GM12878 (cell line): Measurements from ENCODE around the gene DSC3. TPM values are rescaled to one million over a fixed set of nuclear protein-coding genes. Genes with fewer than 3 reads are reported as not detected.

Experiments used
- ATAC-seq: fragments of 200-7000 bp; cut with Tn5 transposase; 3 replicates; pipeline ENCODE4 v1.9.1; 2020; ENCODE audit warnings: mild to moderate bottlenecking, moderate library complexity
- BruUV-seq: library from RNA; stranded (reverse); fragments of 400-500 nt; replicated peaks from 2 replicates; lab custom pipeline; 2021; lab: Mats Ljungman, UMichigan
- CTCF ChIA-PET: fragments of 300-600 bp; sonication (Branson Sonifier 250); formaldehyde crosslinking; extraction: SDS; loops from one replicate; lab custom pipeline; 2021; ENCODE audit warnings: inconsistent platforms; lab: Yijun Ruan, JAX
- POLR2A ChIA-PET: fragments of 350-600 bp; formaldehyde crosslinking; extraction: SDS; loops from one replicate; lab custom pipeline; 2021; ENCODE audit warnings: inconsistent platforms; lab: Charles Lee
- RAD21 ChIA-PET: fragments of 300-600 bp; sonication (Branson Sonifier 250); formaldehyde crosslinking; loops from one replicate; lab custom pipeline; 2023; ENCODE audit warnings: antibody characterized with exemption; ENCODE audit not compliant: unreplicated experiment; lab: Charles Lee
- SMC1A ChIA-PET: fragments of 300-600 bp; sonication (Branson Sonifier 250); formaldehyde crosslinking; loops from one replicate; lab custom pipeline; 2023; ENCODE audit not compliant: unreplicated experiment, uncharacterized antibody; lab: Charles Lee
- DNase-seq: peaks from one replicate; pipeline ENCODE4 v3.0.0-alpha.2; 2011; ENCODE audit warnings: low read depth, low spot score
- FAIRE-seq: peaks from 3 replicates; lab custom pipeline; 2011; peaks lifted over from hg19 to GRCh38; lab: Jason Lieb, UNC
- H2AFZ ChIP-seq: 2 replicates; pipeline ENCODE4 v1.6.0; 2011; ENCODE audit warnings: low read depth, low read length, control low read depth; ENCODE audit not compliant: control insufficient read depth
- H3K27ac ChIP-seq: 2 replicates; pipeline ENCODE4 v1.5.1; 2011; ENCODE audit warnings: control low read depth; ENCODE audit not compliant: control insufficient read depth, insufficient read depth
- H3K27me3 ChIP-seq, 2 experiments: replicated peaks in 1 of 2; 2 replicates each; pipeline versions ENCODE4 v1.6.0 to v1.6.1; 2011; ENCODE audit warnings: low read length in 1 of 2; ENCODE audit not compliant: control insufficient read depth in 2 of 2, insufficient read depth in 2 of 2
- H3K36me3 ChIP-seq, 2 experiments: 2 replicates each; pipeline ENCODE4 v1.5.1; 2011; ENCODE audit warnings: low read length in 1 of 2; ENCODE audit not compliant: control insufficient read depth in 2 of 2, insufficient read depth in 2 of 2
- H3K4me1 ChIP-seq: 2 replicates; pipeline ENCODE4 v1.6.1; 2011; ENCODE audit warnings: mild to moderate bottlenecking, low read length, moderate library complexity, mixed read lengths; ENCODE audit not compliant: control insufficient read depth, insufficient read depth
- H3K4me2 ChIP-seq: 2 replicates; pipeline ENCODE4 v1.6.0; 2011; ENCODE audit warnings: control low read depth; ENCODE audit not compliant: control insufficient read depth, insufficient read depth
- H3K4me3 ChIP-seq: fragments of 200-600 bp; sonication (generic); 2 replicates; pipeline ENCODE4 v1.5.1; 2016
- H3K79me2 ChIP-seq: 2 replicates; pipeline ENCODE4 v1.6.0; 2011; ENCODE audit warnings: low read length; ENCODE audit not compliant: control insufficient read depth, insufficient read depth
- H3K9ac ChIP-seq: 2 replicates; pipeline ENCODE4 v1.8.0; 2011; ENCODE audit warnings: low read length, control low read depth, mixed read lengths; ENCODE audit not compliant: control insufficient read depth, insufficient read depth
- H3K9me3 ChIP-seq: replicated peaks from 3 replicates; pipeline ENCODE4 v1.5.1; 2011; ENCODE audit warnings: mild to moderate bottlenecking, low read length; ENCODE audit not compliant: control insufficient read depth, insufficient read depth
- H4K20me1 ChIP-seq: 2 replicates; pipeline ENCODE4 v1.6.0; 2011; ENCODE audit not compliant: control insufficient read depth, insufficient read depth
- BCLAF1 ChIP-seq: fragments of 450-650 bp; IDR thresholded peaks from 2 replicates; pipeline ENCODE4 v1.6.1; 2017; ENCODE audit warnings: antibody characterized with exemption, mild to moderate bottlenecking, moderate library complexity
- CEBPZ ChIP-seq: fragments of 150-350 bp; IDR thresholded peaks from 2 replicates; pipeline ENCODE4 v1.6.1; 2016; ENCODE audit warnings: low read depth, low read length
- IRF4 ChIP-seq: IDR thresholded peaks from 2 replicates; pipeline ENCODE4 v1.6.1; 2011; ENCODE audit warnings: low read depth, low read length
- JUNB ChIP-seq: IDR thresholded peaks from 2 replicates; pipeline ENCODE4 v1.6.1; 2016; ENCODE audit warnings: antibody characterized with exemption, mild to moderate bottlenecking
- JUND ChIP-seq: IDR thresholded peaks from 2 replicates; pipeline ENCODE4 v1.6.1; 2012; ENCODE audit warnings: low read depth, mild to moderate bottlenecking, low read length, improper control_type of control experiment, moderate library complexity
- MEF2A ChIP-seq: IDR thresholded peaks from 2 replicates; pipeline ENCODE4 v1.6.1; 2011; ENCODE audit warnings: low read depth, mild to moderate bottlenecking, low read length, moderate library complexity; ENCODE audit not compliant: insufficient read depth
- NFIC ChIP-seq: IDR thresholded peaks from 2 replicates; pipeline ENCODE4 v1.6.1; 2012; ENCODE audit warnings: low read depth, mild to moderate bottlenecking, inconsistent platforms, low read length, moderate library complexity
- NR2F1 ChIP-seq: fragments of 450-650 bp; conservative IDR thresholded peaks from 2 replicates; pipeline ENCODE4 v1.6.1; 2017; ENCODE audit warnings: mild to moderate bottlenecking
- RUNX3 ChIP-seq: IDR thresholded peaks from 2 replicates; pipeline ENCODE4 v1.6.1; 2012; ENCODE audit warnings: low read length, inconsistent platforms
- STAT3 ChIP-seq: IDR thresholded peaks from 2 replicates; pipeline ENCODE4 v1.6.1; 2011; ENCODE audit warnings: low read depth, low read length, improper control_type of control experiment
- TCF7 ChIP-seq: IDR thresholded peaks from 2 replicates; pipeline ENCODE4 v1.6.1; 2014; ENCODE audit warnings: antibody characterized with exemption, borderline replicate concordance
- ZBED1 ChIP-seq: IDR thresholded peaks from 2 replicates; pipeline ENCODE4 v1.6.1; 2016; ENCODE audit warnings: borderline replicate concordance
- WGBS: methylation state at CpG from one replicate; pipeline ENCODE4 v1.1.6; 2016; ENCODE audit warnings: low lambda C conversion rate; ENCODE audit not compliant: insufficient replicate concordance, insufficient coverage; ENCODE audit errors: missing lambda C conversion rate; 5-methylcytosine and 5-hydroxymethylcytosine counted together
- in situ Hi-C: fragments of 300-500 bp; cut with MboI; formaldehyde crosslinking; loops from 9 replicates; pipeline ENCODE4 v1.14.3; 2018; ENCODE audit warnings: mixed read lengths
- intact Hi-C: fragments of 100-400 bp; cut with micrococcal nuclease; formaldehyde crosslinking; loops from one replicate; pipeline ENCODE4 v1.14.2; 2022; ENCODE audit not compliant: unreplicated experiment
- polyA plus RNA-seq, 11 experiments: library from polyadenylated mRNA; depleted of rRNA in 4 of 11; unstranded in 6 of 11; stranded (reverse) in 5 of 11; fragments of >200 nt; fragmentation: Nextera tagmentation in 4 of 11; fragmentation: Illumina TruSeq in 1 of 11; extraction: Ambion mirVana in 4 of 11; extraction: Trizol in 1 of 11; gene quantifications; 1 replicate in 1 of 11; 2 replicates in 10 of 11; pipeline versions ENCODE4 v1.2.1 to v1.2.3, GENCODE V29; 2011 to 2016; ENCODE audit warnings: inconsistent platforms in 2 of 11, missing spikeins in 2 of 11, low read depth in 1 of 11
- total RNA-seq, 4 experiments: library from RNA; depleted of rRNA in 3 of 4; stranded (reverse); fragments of >200 nt in 3 of 4; fragmentation: Illumina TruSeq in 1 of 4; extraction: Trizol in 1 of 4; gene quantifications; 2 replicates each; pipeline versions ENCODE4 v1.2.1 to v1.2.3, GENCODE V29; 2013 to 2021
- TF ChIP-seq, protein P1 (sequence below): fragments of 450-650 bp; IDR thresholded peaks from 2 replicates; pipeline ENCODE4 v1.6.1; 2017; ENCODE audit warnings: mild to moderate bottlenecking, moderate library complexity

Gene DSC3
- total and polyA plus RNA-seq, 10 of the 15 experiments (the other 5 are each of a cell fraction or from before 2014, with no cell fraction given): 0.01 to 2.9 (median 1.6) TPM

GRCh38 chr18:31039426-31039825 lies 3.1 kb downstream of the DSC3 start:
- ATAC-seq (no peak), FAIRE-seq (no peak), DNase-seq (no peak)
- Histone ChIP-seq H3K9ac (no peak overlapping the region), H3K4me2 (no peak overlapping the region), H3K9me3 (peaks cover 6% of the 10 kb centered on the region; the same call in 2 of the 3 replicates), H3K4me1 (no peaks in the 10 kb centered on the region), H3K36me3 (no peaks in the 10 kb centered on the region), H3K27ac (no peak overlapping the region), H3K4me3 (no peak overlapping the region), H2AFZ (no peak overlapping the region), H4K20me1 (no peaks in the 10 kb centered on the region), H3K79me2 (no peaks in the 10 kb centered on the region), H3K27me3 (peaks cover 2 to 20% of the 10 kb centered on the region in 2 experiments)
- in situ Hi-C loops: no loop called here
- ChIA-PET SMC1A (no interaction called here), RAD21 (no interaction called here), POLR2A (no interaction called here), CTCF (no interaction called here)
- TF ChIP-seq IRF4 (0 out of 2 replicates have a peak, but pooled peaks have one; percentile 15), BCLAF1 (no peak), JUNB (peak; percentile 37), NFIC (peak; percentile 68; the same call in 1 of the 2 replicates), ZBED1 (no peak), TCF7 (peak; percentile 90), JUND (no peak), STAT3 (no peak), CEBPZ (no peak), MEF2A (no peak), RUNX3 (peak; percentile 69), NR2F1 (no peak)
- TF ChIP-seq, protein P1, sequence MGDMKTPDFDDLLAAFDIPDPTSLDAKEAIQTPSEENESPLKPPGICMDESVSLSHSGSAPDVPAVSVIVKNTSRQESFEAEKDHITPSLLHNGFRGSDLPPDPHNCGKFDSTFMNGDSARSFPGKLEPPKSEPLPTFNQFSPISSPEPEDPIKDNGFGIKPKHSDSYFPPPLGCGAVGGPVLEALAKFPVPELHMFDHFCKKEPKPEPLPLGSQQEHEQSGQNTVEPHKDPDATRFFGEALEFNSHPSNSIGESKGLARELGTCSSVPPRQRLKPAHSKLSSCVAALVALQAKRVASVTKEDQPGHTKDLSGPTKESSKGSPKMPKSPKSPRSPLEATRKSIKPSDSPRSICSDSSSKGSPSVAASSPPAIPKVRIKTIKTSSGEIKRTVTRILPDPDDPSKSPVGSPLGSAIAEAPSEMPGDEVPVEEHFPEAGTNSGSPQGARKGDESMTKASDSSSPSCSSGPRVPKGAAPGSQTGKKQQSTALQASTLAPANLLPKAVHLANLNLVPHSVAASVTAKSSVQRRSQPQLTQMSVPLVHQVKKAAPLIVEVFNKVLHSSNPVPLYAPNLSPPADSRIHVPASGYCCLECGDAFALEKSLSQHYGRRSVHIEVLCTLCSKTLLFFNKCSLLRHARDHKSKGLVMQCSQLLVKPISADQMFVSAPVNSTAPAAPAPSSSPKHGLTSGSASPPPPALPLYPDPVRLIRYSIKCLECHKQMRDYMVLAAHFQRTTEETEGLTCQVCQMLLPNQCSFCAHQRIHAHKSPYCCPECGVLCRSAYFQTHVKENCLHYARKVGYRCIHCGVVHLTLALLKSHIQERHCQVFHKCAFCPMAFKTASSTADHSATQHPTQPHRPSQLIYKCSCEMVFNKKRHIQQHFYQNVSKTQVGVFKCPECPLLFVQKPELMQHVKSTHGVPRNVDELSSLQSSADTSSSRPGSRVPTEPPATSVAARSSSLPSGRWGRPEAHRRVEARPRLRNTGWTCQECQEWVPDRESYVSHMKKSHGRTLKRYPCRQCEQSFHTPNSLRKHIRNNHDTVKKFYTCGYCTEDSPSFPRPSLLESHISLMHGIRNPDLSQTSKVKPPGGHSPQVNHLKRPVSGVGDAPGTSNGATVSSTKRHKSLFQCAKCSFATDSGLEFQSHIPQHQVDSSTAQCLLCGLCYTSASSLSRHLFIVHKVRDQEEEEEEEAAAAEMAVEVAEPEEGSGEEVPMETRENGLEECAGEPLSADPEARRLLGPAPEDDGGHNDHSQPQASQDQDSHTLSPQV: no peak
- intact Hi-C loops: no loop called here
- BruUV-seq: no TSS peak
- WGBS: 41% methylated on average over 3 of the region's 3 CpGs
